ENCODE results near the gene BMPR1B.

- TF ChIP-seq POLR2A (IDR thresholded peaks at IDR 0.05; ENCODE audit: low read depth, low read length): no peak
- no peak for TF ChIP-seq TAF1 (IDR thresholded peaks at IDR 0.05; ENCODE audit: low read depth, low read length)
- TF ChIP-seq SPI1 (IDR thresholded peaks at IDR 0.05; ENCODE audit: low read depth, low read length): no peak
- TF ChIP-seq POLR2AphosphoS5 (IDR thresholded peaks at IDR 0.05; ENCODE audit: low read depth, low read length): no peak
- no peak for TF ChIP-seq PAX5 (IDR thresholded peaks at IDR 0.05; ENCODE audit: insufficient read depth, low read length, severe bottlenecking)
Measured at GRCh38 chr4:95118497-95118896, 360.7 kb downstream of the BMPR1B start.

Data from GM12891 (cell line).